ENCODE measurements around the gene ENHO.

Gene ENHO

GRCh38 chr9:34555500-34555899 lies 32.7 kb upstream of the ENHO start:
- Histone ChIP-seq H3K36me3 (ENCODE audit: insufficient read depth, insufficient read length, low read length) (peaks cover 3% of the 10 kb centered on the region), H3K9ac (ENCODE audit: insufficient read length, low read depth) (peak overlapping the region; percentile 39), H3K4me1 (ENCODE audit: insufficient read depth, insufficient read length) (peaks cover 28% of the 10 kb centered on the region), H3K27me3 (ENCODE audit: insufficient read depth, insufficient read length) (no peaks in the 10 kb centered on the region), H3K9me3 (ENCODE audit: insufficient read depth, low read length) (no peaks in the 10 kb centered on the region), H3K4me3 (ENCODE audit: insufficient read length, low read depth) (no peak overlapping the region)
- no peak for DNase-seq (ENCODE audit: low read depth, low spot score)
- no peak for TF ChIP-seq YY1 (IDR thresholded peaks at IDR 0.05; ENCODE audit: insufficient read depth, insufficient read length)
- no peak for TF ChIP-seq SUZ12 (IDR thresholded peaks at IDR 0.05; ENCODE audit: extremely low read depth, insufficient read depth, insufficient read length)
- TF ChIP-seq ZNF274 (IDR thresholded peaks at IDR 0.05; ENCODE audit: low read depth, low read length): no peak

DNA sequence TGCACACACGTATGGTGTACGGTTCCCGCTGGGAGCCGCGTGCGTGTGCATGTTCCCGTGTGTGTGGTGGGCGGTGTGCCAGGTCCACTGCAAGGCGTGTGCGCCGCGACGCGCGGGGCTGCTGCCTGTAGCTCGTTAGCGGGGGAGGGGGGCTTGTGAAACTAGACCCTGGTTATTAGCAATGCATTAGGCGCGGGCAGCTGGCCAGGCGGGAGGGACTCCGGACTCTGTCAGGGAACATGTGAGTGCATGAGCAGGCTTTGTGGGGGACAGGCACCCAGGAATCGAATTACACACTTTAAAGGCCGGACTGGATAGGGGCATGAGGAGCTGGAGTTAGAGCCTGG lies 32.2 kb upstream of the ENHO start:
- Histone ChIP-seq H3K9ac (ENCODE audit: insufficient read length, low read depth) (no peak overlapping the region), H3K4me3 (ENCODE audit: insufficient read length, low read depth) (no peak overlapping the region)
- DNase-seq (ENCODE audit: low read depth, low spot score): no peak

GRCh38 chr9:34554211-34555001 lies 31.6 kb upstream of the ENHO start:
- H3K27me3 ChIP-seq (ENCODE audit: insufficient read depth, insufficient read length): no peaks in the 10 kb centered on the region
- H3K9ac ChIP-seq (ENCODE audit: insufficient read length, low read depth): no peak overlapping the region
- TF ChIP-seq ZNF274 (IDR thresholded peaks at IDR 0.05; ENCODE audit: low read depth, low read length) (no peak), SUZ12 (IDR thresholded peaks at IDR 0.05; ENCODE audit: extremely low read depth, insufficient read depth, insufficient read length) (no peak), YY1 (IDR thresholded peaks at IDR 0.05; ENCODE audit: insufficient read depth, insufficient read length) (no peak)
- peaks cover 21% of the 10 kb centered on the region for H3K4me1 ChIP-seq (ENCODE audit: insufficient read depth, insufficient read length)
- no peak overlapping the region for H3K4me3 ChIP-seq (ENCODE audit: insufficient read length, low read depth)
- peaks cover 3% of the 10 kb centered on the region for H3K36me3 ChIP-seq (ENCODE audit: insufficient read depth, insufficient read length, low read length)
- no peak for DNase-seq (ENCODE audit: low read depth, low spot score)
- no peaks in the 10 kb centered on the region for H3K9me3 ChIP-seq (ENCODE audit: insufficient read depth, low read length)

More for the DNA sequence above, 32.2 kb upstream of the ENHO start:
- Histone ChIP-seq H3K27me3 (ENCODE audit: insufficient read depth, insufficient read length) (no peaks in the 10 kb centered on the region), H3K36me3 (ENCODE audit: insufficient read depth, insufficient read length, low read length) (peaks cover 3% of the 10 kb centered on the region), H3K9me3 (ENCODE audit: insufficient read depth, low read length) (no peaks in the 10 kb centered on the region), H3K4me1 (ENCODE audit: insufficient read depth, insufficient read length) (peaks cover 23% of the 10 kb centered on the region)
- TF ChIP-seq ZNF274 (IDR thresholded peaks at IDR 0.05; ENCODE audit: low read depth, low read length): no peak
- TF ChIP-seq YY1 (IDR thresholded peaks at IDR 0.05; ENCODE audit: insufficient read depth, insufficient read length): no peak
- TF ChIP-seq SUZ12 (IDR thresholded peaks at IDR 0.05; ENCODE audit: extremely low read depth, insufficient read depth, insufficient read length): no peak

- TF ChIP-seq SUZ12 (IDR thresholded peaks at IDR 0.05; ENCODE audit: extremely low read depth, insufficient read depth, insufficient read length) (no peak), YY1 (IDR thresholded peaks at IDR 0.05; ENCODE audit: insufficient read depth, insufficient read length) (no peak), ZNF274 (IDR thresholded peaks at IDR 0.05; ENCODE audit: low read depth, low read length) (no peak)
- peaks cover 15% of the 10 kb centered on the region for H3K4me1 ChIP-seq (ENCODE audit: insufficient read depth, insufficient read length)
- no peaks in the 10 kb centered on the region for H3K27me3 ChIP-seq (ENCODE audit: insufficient read depth, insufficient read length)
- no peak overlapping the region for H3K9ac ChIP-seq (ENCODE audit: insufficient read length, low read depth)
- H3K9me3 ChIP-seq (ENCODE audit: insufficient read depth, low read length): no peaks in the 10 kb centered on the region
- peaks cover 3% of the 10 kb centered on the region for H3K36me3 ChIP-seq (ENCODE audit: insufficient read depth, insufficient read length, low read length)
- DNase-seq (ENCODE audit: low read depth, low spot score): no peak
- H3K4me3 ChIP-seq (ENCODE audit: insufficient read length, low read depth): no peak overlapping the region
These were observed 30.8 kb upstream of the ENHO start for GRCh38 chr9:34553511-34554021.

DNA sequence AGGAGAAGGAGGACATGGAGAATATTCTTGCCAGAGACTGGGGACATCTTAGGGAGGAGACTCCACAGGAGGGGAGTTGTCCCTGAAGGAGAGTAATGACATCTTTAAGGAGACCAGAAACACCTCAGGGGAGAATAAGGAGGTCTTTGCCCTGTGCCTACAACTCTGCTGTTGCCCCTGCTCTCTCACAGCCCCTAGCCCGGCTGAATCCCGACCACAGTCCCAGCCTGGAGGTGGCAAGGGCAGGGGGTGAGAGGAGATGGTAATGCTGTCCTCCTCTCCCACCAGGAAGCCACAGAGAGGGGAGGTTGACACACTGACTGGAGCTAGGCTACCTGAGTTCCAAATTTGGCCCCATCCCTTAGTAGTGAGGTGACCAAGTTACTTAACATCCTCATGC lies 30.2 kb upstream of the ENHO start:
- Histone ChIP-seq H3K9me3 (ENCODE audit: insufficient read depth, low read length) (no peaks in the 10 kb centered on the region), H3K4me1 (ENCODE audit: insufficient read depth, insufficient read length) (peaks cover 15% of the 10 kb centered on the region), H3K4me3 (ENCODE audit: insufficient read length, low read depth) (no peak overlapping the region), H3K27me3 (ENCODE audit: insufficient read depth, insufficient read length) (no peaks in the 10 kb centered on the region), H3K36me3 (ENCODE audit: insufficient read depth, insufficient read length, low read length) (peaks cover 3% of the 10 kb centered on the region), H3K9ac (ENCODE audit: insufficient read length, low read depth) (no peak overlapping the region)
- no peak for TF ChIP-seq YY1 (IDR thresholded peaks at IDR 0.05; ENCODE audit: insufficient read depth, insufficient read length)
- no peak for TF ChIP-seq SUZ12 (IDR thresholded peaks at IDR 0.05; ENCODE audit: extremely low read depth, insufficient read depth, insufficient read length)
- TF ChIP-seq ZNF274 (IDR thresholded peaks at IDR 0.05; ENCODE audit: low read depth, low read length): no peak
- no peak for DNase-seq (ENCODE audit: low read depth, low spot score)

DNA sequence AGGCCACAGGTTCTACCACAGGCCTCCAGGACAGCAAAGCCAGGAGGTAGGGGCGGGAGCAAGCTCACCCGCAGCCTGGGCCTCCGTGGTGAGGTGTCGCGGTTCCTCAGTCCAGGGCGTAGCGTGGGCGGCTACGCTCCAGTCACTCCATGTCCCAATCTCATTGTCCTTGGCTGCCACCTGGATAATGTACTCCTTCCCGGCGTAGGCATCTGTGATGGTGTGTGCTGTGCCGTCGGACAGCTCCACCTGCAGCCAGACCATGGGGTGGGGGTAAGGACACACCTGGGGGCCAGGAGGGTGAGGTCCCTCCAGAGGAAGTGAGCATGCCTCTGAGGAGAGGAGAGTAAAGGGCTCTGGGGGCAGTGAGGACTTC lies 29.8 kb upstream of the ENHO start:
- Histone ChIP-seq H3K9ac (ENCODE audit: insufficient read length, low read depth) (no peak overlapping the region), H3K27me3 (ENCODE audit: insufficient read depth, insufficient read length) (no peaks in the 10 kb centered on the region), H3K9me3 (ENCODE audit: insufficient read depth, low read length) (no peaks in the 10 kb centered on the region), H3K4me3 (ENCODE audit: insufficient read length, low read depth) (no peak overlapping the region), H3K36me3 (ENCODE audit: insufficient read depth, insufficient read length, low read length) (peaks cover 3% of the 10 kb centered on the region), H3K4me1 (ENCODE audit: insufficient read depth, insufficient read length) (peaks cover 19% of the 10 kb centered on the region)
- TF ChIP-seq ZNF274 (IDR thresholded peaks at IDR 0.05; ENCODE audit: low read depth, low read length): no peak
- TF ChIP-seq YY1 (IDR thresholded peaks at IDR 0.05; ENCODE audit: insufficient read depth, insufficient read length): no peak
- TF ChIP-seq SUZ12 (IDR thresholded peaks at IDR 0.05; ENCODE audit: extremely low read depth, insufficient read depth, insufficient read length): no peak
- no peak for DNase-seq (ENCODE audit: low read depth, low spot score)

- no peak overlapping the region for H3K9ac ChIP-seq (ENCODE audit: insufficient read length, low read depth)
- peaks cover 21% of the 10 kb centered on the region for H3K4me1 ChIP-seq (ENCODE audit: insufficient read depth, insufficient read length)
- no peaks in the 10 kb centered on the region for H3K27me3 ChIP-seq (ENCODE audit: insufficient read depth, insufficient read length)
- H3K9me3 ChIP-seq (ENCODE audit: insufficient read depth, low read length): no peaks in the 10 kb centered on the region
- no peak overlapping the region for H3K4me3 ChIP-seq (ENCODE audit: insufficient read length, low read depth)
- DNase-seq (ENCODE audit: low read depth, low spot score): no peak
- H3K36me3 ChIP-seq (ENCODE audit: insufficient read depth, insufficient read length, low read length): peaks cover 3% of the 10 kb centered on the region
- TF ChIP-seq ZNF274 (IDR thresholded peaks at IDR 0.05; ENCODE audit: low read depth, low read length) (no peak), YY1 (IDR thresholded peaks at IDR 0.05; ENCODE audit: insufficient read depth, insufficient read length) (no peak)
These were observed 29.2 kb upstream of the ENHO start for GRCh38 chr9:34551751-34552605.
